Measurements from ENCODE around the gene CDH1.

- TF ChIP-seq EZH2 (IDR thresholded peaks at IDR 0.05; ENCODE audit: low read length, unreplicated experiment) (no peak), EZH2phosphoT487 (IDR thresholded peaks at IDR 0.05; ENCODE audit: borderline replicate concordance, low read length) (no peak)
- TF ChIP-seq, protein P1, sequence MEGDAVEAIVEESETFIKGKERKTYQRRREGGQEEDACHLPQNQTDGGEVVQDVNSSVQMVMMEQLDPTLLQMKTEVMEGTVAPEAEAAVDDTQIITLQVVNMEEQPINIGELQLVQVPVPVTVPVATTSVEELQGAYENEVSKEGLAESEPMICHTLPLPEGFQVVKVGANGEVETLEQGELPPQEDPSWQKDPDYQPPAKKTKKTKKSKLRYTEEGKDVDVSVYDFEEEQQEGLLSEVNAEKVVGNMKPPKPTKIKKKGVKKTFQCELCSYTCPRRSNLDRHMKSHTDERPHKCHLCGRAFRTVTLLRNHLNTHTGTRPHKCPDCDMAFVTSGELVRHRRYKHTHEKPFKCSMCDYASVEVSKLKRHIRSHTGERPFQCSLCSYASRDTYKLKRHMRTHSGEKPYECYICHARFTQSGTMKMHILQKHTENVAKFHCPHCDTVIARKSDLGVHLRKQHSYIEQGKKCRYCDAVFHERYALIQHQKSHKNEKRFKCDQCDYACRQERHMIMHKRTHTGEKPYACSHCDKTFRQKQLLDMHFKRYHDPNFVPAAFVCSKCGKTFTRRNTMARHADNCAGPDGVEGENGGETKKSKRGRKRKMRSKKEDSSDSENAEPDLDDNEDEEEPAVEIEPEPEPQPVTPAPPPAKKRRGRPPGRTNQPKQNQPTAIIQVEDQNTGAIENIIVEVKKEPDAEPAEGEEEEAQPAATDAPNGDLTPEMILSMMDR (conservative IDR thresholded peaks at IDR 0.05; ENCODE audit: low read depth, low read length) = no peak
Measured at GRCh38 chr16:68695575-68695974, 41.5 kb upstream of the CDH1 start.

Data from PC-3 (cell line).